Stimulated activated memory B cell treated with anti-CD40 and anti-IgM and Interleukin-4, amounts not matched to agents 10 μg/mL and 1 μg/mL and 100 μg/mL, for 72 hours (primary cell): ENCODE data around the gene UVSSA.
A peak's percentile ranks its signal among the peaks of the same experiment; 100 is the strongest.

ENCODE experiments used
- ATAC-seq: fragments of 150-1000 bp; cut with Tn5 transposase; 2 replicates; pipeline ENCODE4 v1.10.0; 2021
- H3K27ac Mint-ChIP-seq: one replicate; pipeline ENCODE4 v1.8.0; 2022; ENCODE audit warnings: mild to moderate bottlenecking, mixed read lengths
- H3K27me3 Mint-ChIP-seq: one replicate; pipeline ENCODE4 v1.8.0; 2022; ENCODE audit warnings: mixed read lengths
- H3K36me3 Mint-ChIP-seq: one replicate; pipeline ENCODE4 v1.8.0; 2022; ENCODE audit warnings: mixed read lengths
- H3K4me1 Mint-ChIP-seq: one replicate; pipeline ENCODE4 v1.8.0; 2022; ENCODE audit warnings: mixed read lengths
- H3K4me3 Mint-ChIP-seq: one replicate; pipeline ENCODE4 v1.8.0; 2022; ENCODE audit warnings: mild to moderate bottlenecking, moderate library complexity, mixed read lengths
- H3K9me3 Mint-ChIP-seq: one replicate; pipeline ENCODE4 v1.8.0; 2022; ENCODE audit warnings: mixed read lengths

The UVSSA gene

DNA sequence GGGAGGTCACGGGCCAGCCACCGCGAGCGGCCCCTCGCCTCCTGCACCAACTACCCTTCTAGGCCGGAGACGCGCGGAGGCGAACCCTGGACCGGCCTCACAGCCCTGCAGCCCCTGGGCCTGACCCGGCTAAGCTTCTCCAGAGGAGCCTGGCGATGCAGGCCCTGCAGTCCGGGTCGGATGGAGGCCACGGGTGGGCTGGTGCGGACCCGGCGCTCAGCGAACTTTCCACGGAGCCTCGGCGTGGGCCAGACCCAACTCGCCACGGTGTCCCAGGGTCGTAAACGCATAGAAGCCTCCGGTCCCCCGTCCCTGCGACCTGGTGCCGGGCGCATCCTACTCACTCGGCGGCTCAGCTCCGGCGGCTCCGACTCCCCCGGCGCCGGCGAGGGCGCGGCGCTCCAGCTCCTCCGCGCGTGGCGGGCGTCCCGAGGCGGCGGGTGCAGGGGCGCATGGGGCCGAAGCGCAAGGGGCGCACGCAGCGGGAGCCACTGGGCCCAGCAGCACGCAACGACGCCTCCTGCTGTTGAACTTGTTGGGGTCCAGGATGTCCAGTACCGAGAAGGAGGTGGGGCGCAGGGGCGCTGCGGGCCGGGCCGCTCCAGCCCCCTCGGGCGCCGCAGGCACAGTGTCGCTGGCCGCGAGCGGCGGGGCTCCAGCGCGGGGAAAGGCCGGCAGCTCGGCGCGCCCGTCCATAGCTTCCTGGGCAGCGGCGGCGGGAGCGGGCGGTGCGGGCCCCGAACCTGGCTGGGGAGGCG lies 58.8 kb downstream of the UVSSA start:
- H3K4me1 Mint-ChIP-seq = peaks cover 5% of the 10 kb centered on the region
- H3K9me3 Mint-ChIP-seq = peaks cover 3% of the 10 kb centered on the region
- H3K27ac Mint-ChIP-seq = no peak overlapping the region
- no peak for ATAC-seq
- H3K27me3 Mint-ChIP-seq = peaks cover 76% of the 10 kb centered on the region
- H3K36me3 Mint-ChIP-seq = peaks cover 4% of the 10 kb centered on the region
- H3K4me3 Mint-ChIP-seq = no peak overlapping the region

DNA sequence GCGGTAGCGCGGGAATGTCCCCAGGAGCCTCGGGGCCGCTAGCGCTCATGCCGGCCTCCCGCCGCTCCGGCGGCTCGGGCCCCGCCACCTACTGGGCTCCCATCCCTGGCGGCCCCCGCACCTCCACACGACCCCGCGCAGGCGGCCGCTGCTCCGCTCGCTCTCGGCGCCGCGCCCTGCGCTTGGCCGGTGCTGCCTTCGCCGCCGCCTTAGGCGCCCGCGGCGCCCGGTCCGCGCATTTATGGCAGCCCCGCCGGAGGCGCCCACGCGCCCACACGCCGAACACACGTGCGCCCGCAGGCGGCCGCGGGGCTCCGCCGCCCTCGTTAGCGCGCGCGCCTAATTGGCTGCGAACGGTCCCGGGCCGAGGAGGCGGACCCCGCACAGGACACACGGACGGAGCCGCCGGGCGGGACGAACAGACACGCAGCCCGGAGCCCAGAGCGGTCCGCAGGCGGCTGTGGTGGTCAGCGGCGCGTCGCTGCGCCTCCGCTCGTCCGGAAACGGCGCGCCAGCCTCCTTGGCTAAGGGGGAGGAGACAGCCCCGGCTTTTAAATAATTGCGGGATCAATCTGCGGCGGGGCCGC lies 59.5 kb downstream of the UVSSA start, which contains the start of gene NKX1-1:
NKX1-1 (minus strand) TSS at position 49 of the 587 bp plus-strand sequence; CDS start at position 49, 0 bp downstream.
- Mint-ChIP-seq H3K36me3 (peaks cover 4% of the 10 kb centered on the region), H3K4me3 (peak within 1 kb of the TSS; percentile 48), H3K27me3 (peaks cover 79% of the 10 kb centered on the region), H3K4me1 (peaks cover 5% of the 10 kb centered on the region), H3K9me3 (peaks cover 3% of the 10 kb centered on the region), H3K27ac (no peak within 1 kb of the TSS)
- ATAC-seq = no peak

DNA sequence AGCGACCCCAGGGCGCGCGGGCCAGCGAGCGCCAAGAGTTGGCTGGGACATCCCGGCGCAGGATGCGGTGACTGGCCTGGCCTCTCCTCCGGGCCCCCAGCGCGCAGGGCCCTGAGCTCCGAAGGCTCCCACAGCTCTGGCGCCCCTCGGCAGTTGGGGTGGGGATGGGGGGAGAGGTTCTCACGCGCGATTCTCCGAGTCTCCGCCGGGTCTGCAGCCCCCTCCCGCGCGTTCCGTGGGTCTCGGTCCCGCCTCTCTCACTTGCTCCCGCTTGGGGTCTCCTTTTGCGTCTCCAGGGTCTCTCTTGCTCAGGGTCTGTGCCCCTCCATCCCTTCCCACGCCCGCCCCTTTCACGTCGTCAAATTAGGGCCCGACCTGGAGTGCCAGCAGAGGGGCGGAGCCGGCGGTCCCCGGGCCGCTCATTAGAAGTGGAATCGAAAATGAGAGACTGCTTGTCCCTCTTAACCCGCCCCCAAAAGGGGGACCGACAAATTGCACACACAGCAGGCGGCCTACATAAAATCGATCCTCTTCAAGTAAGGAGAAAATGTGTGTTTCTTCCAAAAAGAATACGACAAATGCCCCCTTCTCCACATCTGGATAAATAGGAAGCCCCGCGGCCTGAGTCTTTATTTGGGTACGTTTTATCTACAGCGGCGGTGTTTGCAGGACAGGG lies 60.1 kb downstream of the UVSSA start:
- Mint-ChIP-seq H3K36me3 (peaks cover 4% of the 10 kb centered on the region), H3K27me3 (peaks cover 79% of the 10 kb centered on the region), H3K27ac (no peak overlapping the region), H3K4me3 (peak overlapping the region; percentile 8), H3K9me3 (peaks cover 3% of the 10 kb centered on the region), H3K4me1 (peaks cover 5% of the 10 kb centered on the region)
- no peak for ATAC-seq

DNA sequence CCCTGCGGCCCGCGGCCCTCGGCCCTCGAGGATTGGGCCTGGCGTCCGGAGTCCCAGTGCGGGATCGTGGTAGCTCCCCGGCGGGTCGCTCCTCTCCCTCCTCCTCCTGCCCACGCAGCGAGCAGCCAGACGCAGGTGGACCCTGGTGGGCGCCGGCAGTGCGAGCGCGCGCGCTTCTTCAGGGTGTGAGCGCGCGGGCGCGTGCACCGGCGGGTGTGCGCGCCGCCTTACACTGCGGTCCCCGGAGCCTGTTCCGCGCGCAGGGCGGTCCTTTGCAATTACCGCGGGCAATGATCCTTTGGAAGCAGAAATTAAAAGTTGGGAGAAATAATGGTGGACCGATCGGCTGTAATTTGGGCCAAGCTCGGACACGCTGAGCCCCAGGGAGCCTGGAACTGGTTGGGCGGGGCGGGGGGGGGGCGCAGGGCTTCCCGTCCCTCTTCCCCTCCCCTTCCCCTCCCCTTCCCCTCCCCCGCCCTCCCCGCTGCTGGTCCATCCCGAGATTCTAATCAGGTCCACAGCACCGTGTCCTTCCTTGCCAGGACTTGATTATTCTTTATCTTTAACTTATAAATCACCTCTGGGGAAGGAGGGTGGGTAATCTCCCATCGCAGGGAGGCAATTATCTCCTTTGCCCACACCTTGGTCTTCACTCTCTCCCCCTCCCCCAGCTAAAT lies 60.8 kb downstream of the UVSSA start:
- H3K27me3 Mint-ChIP-seq = peaks cover 80% of the 10 kb centered on the region

DNA sequence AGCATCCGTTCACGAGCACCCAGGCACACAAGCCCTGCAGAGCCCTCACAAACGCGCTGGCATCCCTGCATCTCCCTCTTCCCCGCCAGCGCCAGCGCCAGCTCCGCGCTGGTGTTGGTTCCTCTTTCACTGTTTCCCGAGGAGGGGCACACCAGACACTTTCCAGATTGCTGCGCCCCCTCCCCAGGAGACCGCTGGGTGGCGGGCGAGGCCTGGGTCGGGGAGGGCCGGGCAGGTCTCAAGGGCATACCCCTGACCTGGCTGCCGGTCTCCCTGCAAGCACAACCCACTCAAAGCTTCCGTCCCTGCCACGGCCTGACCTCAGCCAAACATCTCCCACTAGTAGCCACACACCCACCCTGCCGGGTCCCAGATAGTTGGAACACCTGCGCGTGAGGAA lies 61.4 kb downstream of the UVSSA start:
- Mint-ChIP-seq H3K4me1 (peaks cover 5% of the 10 kb centered on the region), H3K9me3 (peaks cover 3% of the 10 kb centered on the region), H3K27ac (no peak overlapping the region), H3K4me3 (peak overlapping the region; percentile 26), H3K36me3 (peaks cover 4% of the 10 kb centered on the region), H3K27me3 (peaks cover 85% of the 10 kb centered on the region)
- no peak for ATAC-seq

More for the DNA sequence above, 60.8 kb downstream of the UVSSA start:
- H3K4me1 Mint-ChIP-seq = peaks cover 5% of the 10 kb centered on the region
- no peak overlapping the region for H3K27ac Mint-ChIP-seq
- peaks cover 3% of the 10 kb centered on the region for H3K9me3 Mint-ChIP-seq
- no peak overlapping the region for H3K4me3 Mint-ChIP-seq
- peaks cover 4% of the 10 kb centered on the region for H3K36me3 Mint-ChIP-seq
- no peak for ATAC-seq

DNA sequence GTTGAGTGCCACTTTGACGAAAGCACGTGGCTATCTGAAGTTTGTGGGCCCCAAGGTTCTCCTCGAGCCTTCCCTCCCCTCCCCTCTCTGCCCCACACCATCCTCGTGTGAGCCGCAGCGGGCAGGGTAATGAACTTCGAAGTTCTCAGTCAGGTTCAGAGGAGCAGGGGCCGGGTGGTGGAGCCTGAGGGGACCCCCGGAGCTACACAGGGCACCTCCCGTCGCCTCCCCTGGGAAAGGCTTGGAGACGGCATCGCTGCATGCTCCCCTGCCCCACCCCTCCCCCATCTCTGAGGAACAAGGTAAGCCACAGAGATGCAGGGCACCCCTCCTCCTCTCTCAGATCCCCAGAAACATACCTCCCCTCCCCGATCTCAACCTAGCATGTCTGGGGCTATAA lies 62.1 kb downstream of the UVSSA start:
- Mint-ChIP-seq H3K27ac (no peak overlapping the region), H3K4me1 (peaks cover 5% of the 10 kb centered on the region)

DNA sequence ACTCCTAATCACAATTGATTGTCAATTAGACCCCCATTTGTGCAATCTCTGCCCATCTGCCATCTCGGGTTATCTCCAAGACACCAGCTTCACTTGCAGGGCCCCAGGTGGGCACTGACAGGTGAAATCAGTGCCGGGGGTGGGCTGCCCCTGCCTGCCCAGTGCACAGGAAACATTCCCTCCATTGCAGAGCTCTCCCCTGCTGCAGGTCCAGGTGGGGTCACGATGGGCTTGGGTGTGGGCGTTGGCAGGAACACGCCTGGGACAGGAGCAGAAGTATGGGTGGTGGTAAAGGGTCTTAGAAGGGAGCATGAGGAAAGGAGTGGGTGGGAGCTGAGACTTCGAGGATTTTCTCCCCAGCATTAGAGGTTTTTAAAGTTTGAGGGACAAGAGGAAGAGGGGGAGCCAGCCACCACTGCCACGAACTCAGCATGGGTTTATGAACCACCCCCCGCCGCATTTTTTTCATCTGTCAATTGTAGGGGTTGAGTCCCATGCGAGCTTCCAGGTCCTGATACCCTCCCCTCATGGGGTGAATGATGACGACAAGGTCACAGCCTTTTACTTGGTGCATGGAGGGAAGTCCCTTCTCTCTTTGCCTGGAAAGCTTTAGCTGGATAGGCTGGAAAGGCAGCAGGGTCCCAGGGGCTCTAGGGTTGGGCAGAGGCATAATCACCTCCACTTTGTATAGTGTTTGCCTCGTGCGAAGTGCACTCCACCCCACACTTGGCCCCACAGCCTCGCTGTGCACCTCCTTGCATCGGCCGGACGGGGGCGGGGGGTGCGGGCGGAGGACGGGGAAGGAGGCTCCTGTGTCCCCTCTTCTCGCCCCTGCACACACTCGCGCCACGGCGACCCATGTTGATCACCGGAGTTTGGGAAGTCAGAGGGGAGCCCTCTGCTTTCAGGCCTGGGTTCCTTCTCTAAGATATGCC lies 62.8 kb downstream of the UVSSA start:
- Mint-ChIP-seq H3K4me3 (no peak overlapping the region), H3K36me3 (peaks cover 4% of the 10 kb centered on the region), H3K27me3 (peaks cover 81% of the 10 kb centered on the region), H3K27ac (no peak overlapping the region), H3K9me3 (peaks cover 3% of the 10 kb centered on the region), H3K4me1 (peaks cover 5% of the 10 kb centered on the region)
- ATAC-seq = no peak

More for the DNA sequence above, 62.1 kb downstream of the UVSSA start:
- Mint-ChIP-seq H3K36me3 (peaks cover 4% of the 10 kb centered on the region), H3K9me3 (peaks cover 3% of the 10 kb centered on the region), H3K27me3 (peaks cover 85% of the 10 kb centered on the region), H3K4me3 (no peak overlapping the region)
- ATAC-seq = no peak

DNA sequence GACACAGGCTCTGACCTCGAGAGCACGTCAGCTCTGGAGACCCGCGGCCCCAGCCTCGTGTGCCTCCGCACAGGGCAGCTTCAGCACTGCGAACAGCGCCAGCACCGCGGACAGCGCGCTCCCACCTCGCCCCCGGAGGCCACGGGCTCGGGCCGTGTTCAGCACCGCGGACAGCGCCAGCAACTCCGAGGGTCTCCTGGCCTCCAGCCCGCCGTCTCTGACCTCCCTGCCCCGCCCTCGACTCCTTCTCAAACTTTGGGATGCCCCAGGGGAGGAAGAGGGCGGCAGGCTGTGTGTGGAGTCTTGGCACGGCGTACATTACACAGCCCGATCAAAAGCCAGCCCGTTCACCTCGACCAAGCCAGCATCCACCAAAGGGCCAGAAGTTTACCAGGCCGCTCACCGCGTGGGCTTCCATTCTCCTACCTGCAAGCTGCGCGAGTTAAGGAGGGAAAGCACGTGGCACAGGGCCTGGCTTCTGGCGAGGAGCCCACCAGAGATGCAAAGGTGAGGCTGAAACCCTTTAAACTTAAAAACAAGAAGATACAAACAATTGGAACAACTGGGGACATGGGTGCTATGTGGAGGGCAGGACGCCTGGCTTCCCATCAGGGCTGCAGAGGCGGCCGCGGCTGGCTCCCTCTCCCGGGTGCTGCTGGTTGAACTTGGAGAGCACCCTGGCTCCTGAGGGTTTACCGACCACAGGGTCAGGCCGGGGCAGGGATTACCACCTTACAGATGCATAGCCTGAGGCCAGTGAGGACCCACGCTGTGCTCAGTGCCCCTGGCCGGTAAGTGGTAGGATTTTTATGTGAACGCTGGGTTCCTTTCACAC lies 63.7 kb downstream of the UVSSA start:
- no peak for ATAC-seq
- peaks cover 80% of the 10 kb centered on the region for H3K27me3 Mint-ChIP-seq
- H3K27ac Mint-ChIP-seq = no peak overlapping the region
- H3K4me3 Mint-ChIP-seq = no peak overlapping the region
- peaks cover 4% of the 10 kb centered on the region for H3K36me3 Mint-ChIP-seq
- peaks cover 5% of the 10 kb centered on the region for H3K4me1 Mint-ChIP-seq
- H3K9me3 Mint-ChIP-seq = peaks cover 3% of the 10 kb centered on the region

DNA sequence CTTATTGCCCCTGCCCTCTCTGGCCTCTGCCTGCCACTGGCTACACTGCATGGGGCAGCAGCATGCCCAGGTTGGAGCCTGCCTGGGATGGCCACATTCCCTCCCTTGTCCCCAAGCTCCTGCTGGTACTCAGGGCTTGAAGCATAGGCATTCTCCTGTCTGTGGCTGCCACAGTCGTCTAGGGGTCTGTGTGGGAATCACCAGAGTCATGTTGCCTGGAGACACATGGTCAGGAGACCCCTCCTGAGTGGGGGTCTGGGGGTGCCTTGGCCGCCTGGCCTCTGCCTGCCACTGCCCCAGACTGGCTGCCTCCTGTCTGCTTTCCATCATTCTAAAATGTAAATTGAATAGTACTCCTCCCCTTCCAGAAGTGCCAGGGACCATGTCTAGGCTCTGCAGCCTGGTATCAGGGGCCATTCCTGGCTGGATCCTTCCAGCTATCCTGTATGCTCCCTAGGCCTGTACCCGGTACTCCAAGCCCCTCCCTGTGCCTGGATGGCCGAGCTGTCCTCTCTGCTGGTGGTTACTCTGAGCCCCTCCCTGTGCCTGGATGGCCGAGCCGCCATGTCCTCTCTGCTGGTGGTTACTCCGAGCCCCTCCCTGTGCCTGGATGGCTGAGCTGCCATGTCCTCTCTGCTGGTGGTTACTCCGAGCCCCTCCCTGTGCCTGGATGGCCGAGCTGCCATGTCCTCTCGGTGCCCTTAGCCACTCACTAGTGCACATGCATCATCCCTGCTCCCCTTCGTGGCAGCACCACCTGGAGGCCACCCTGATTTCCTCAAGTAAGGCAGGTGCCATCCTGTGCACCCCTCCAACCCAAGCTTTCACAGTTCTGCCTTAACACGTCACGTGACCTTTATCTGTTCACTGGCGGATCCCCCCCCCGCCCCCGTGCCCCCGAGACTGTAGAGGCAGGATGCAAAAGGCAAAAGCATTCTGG lies 64.7 kb downstream of the UVSSA start:
- peaks cover 90% of the 10 kb centered on the region for H3K27me3 Mint-ChIP-seq
- H3K27ac Mint-ChIP-seq = no peak overlapping the region
- no peak overlapping the region for H3K4me3 Mint-ChIP-seq
- ATAC-seq = no peak
- peaks cover 4% of the 10 kb centered on the region for H3K36me3 Mint-ChIP-seq
- H3K4me1 Mint-ChIP-seq = peaks cover 5% of the 10 kb centered on the region
- peaks cover 3% of the 10 kb centered on the region for H3K9me3 Mint-ChIP-seq

DNA sequence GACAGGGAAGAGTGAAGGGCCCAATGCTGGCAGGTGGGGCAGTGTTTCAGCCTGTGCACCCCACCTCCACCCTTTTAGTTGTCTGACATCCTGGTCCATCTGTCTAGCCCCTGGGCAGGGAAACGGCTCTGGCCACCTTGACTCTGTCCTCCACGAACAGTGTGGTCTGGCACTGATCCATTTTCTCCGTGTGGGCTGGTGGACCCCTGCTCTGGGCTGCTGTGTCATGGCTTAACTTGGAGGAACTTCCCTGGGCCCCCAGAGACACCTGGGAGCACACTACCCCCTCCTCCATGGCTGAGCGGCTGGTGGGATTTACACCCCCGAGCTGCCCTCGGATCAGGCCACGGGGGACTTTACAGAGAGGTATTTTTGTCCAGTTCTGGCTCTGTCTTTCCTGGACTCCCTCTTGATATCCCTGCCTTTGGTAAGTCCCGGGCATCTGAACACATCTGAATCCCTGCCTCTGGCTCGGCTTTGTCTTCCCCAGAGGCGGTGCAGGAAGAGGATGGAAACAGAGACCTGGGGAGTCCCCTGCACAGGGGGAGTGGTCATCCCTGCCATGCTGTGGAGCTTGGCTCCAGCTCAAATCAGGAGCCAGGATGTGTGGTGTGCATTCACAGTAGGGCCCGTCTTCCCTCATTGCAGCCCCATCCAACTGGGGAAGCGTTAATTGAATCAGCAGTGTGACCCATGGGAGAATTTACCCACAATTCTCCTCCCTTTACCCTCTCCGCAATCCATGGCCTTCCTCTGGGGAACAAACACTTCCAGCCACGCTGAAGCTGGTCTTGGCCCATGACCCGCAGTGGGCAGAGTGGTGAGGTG lies 65.6 kb downstream of the UVSSA start:
- H3K4me1 Mint-ChIP-seq = peaks cover 5% of the 10 kb centered on the region
- H3K27ac Mint-ChIP-seq = no peak overlapping the region
- ATAC-seq = no peak
- peaks cover 88% of the 10 kb centered on the region for H3K27me3 Mint-ChIP-seq
- H3K4me3 Mint-ChIP-seq = no peak overlapping the region
- H3K36me3 Mint-ChIP-seq = peaks cover 4% of the 10 kb centered on the region
- H3K9me3 Mint-ChIP-seq = peaks cover 3% of the 10 kb centered on the region

DNA sequence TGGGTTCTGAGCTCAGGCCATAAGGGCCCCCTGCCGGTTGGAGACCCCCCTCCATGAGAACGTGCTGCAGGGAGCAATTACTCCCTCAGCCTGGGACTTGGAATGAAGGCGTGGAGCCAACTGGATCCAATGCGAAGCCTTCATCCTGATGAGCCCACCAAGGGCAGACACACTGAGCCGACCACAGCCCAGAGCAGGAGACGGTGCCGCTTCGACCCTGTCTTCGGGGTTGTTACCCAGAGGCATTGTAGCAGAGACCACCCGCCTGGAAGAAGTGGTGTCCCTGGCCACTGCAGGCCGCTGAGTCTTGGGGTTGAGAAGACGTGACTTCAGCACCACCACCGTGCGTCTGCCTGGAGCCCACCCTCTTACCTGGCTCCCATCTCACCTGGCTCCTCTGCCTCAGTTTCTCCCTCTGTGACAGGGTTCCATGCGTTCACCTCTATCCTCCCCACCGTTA lies 66.2 kb downstream of the UVSSA start:
- H3K9me3 Mint-ChIP-seq = peaks cover 3% of the 10 kb centered on the region
- no peak overlapping the region for H3K27ac Mint-ChIP-seq
- ATAC-seq = no peak
- H3K36me3 Mint-ChIP-seq = peaks cover 4% of the 10 kb centered on the region
- H3K4me1 Mint-ChIP-seq = peaks cover 5% of the 10 kb centered on the region
- no peak overlapping the region for H3K4me3 Mint-ChIP-seq
- peaks cover 82% of the 10 kb centered on the region for H3K27me3 Mint-ChIP-seq
